Vagina (tissue), 2 donors: ENCODE data around the gene MAN1C1. TPM values are rescaled to one million over a fixed set of nuclear protein-coding genes. Genes with fewer than 3 reads are reported as not detected.

Source experiments
- DNase-seq, 2 donors: peaks; one replicate each; pipeline ENCODE4 v3.0.0-alpha.2; 2017; ENCODE audit errors: extremely low spot score in 2 of 2
- H3K27ac ChIP-seq: fragments of 200-600 bp; sonication (generic); one replicate; pipeline ENCODE4 v1.5.1; 2019
- H3K27me3 ChIP-seq: fragments of 200-600 bp; sonication (generic); one replicate; pipeline ENCODE4 v1.5.1; 2019
- H3K36me3 ChIP-seq, 2 donors: fragments of 200-600 bp; sonication (generic); one replicate each; pipeline ENCODE4 v1.5.1; 2017 to 2019
- H3K4me1 ChIP-seq: fragments of 200-600 bp; sonication (generic); one replicate; pipeline ENCODE4 v1.5.1; 2019
- H3K4me3 ChIP-seq, 2 donors: fragments of 200-600 bp; sonication (generic); 1 replicate in 1 of 2; 2 replicates in 1 of 2; pipeline ENCODE4 v1.5.1; 2016 to 2019
- H3K9me3 ChIP-seq: fragments of 200-600 bp; sonication (generic); one replicate; pipeline ENCODE4 v1.5.1; 2019
- POLR2A ChIP-seq, 2 donors: fragments of 450-650 bp; IDR thresholded peaks; one replicate each; pipeline ENCODE4 v1.6.1; 2017; ENCODE audit warnings: antibody characterized with exemption in 2 of 2, mild to moderate bottlenecking in 2 of 2, moderate library complexity in 2 of 2
- POLR2AphosphoS5 ChIP-seq, 2 donors: sonication (generic); formaldehyde crosslinking; IDR thresholded peaks; one replicate each; pipeline ENCODE4 v1.9.0; 2017; ENCODE audit warnings: antibody characterized with exemption in 2 of 2, mild to moderate bottlenecking in 2 of 2, low read depth in 1 of 2; ENCODE audit not compliant: insufficient read depth in 1 of 2
- intact Hi-C: fragments of 100-400 bp; cut with DNase I; formaldehyde crosslinking; loops from one replicate; pipeline ENCODE4 v1.15.1; 2023
- total RNA-seq: library from RNA; depleted of rRNA; stranded (reverse); fragments of >200 nt; gene quantifications from one replicate; pipeline ENCODE4 v1.2.3, GENCODE V29; 2016
- TF ChIP-seq, protein P1 (sequence below), 3 experiments: fragments of 450-650 bp in 2 of 3; fragments of 200-600 bp in 1 of 3; sonication (generic) in 1 of 3; IDR thresholded peaks; one replicate each; pipeline ENCODE4 v1.5.1; 2017 to 2019; ENCODE audit warnings: antibody characterized with exemption in 3 of 3, mild to moderate bottlenecking in 2 of 3, moderate library complexity in 2 of 3

MAN1C1 gene
- total RNA-seq, 1 donor from 2014 or later: 31.4 TPM

GRCh38 chr1:25797939-25798338 lies 181.3 kb downstream of the MAN1C1 start:
- no peak for DNase-seq
- no peak overlapping the region for H3K27ac ChIP-seq
- TF ChIP-seq, protein P1, sequence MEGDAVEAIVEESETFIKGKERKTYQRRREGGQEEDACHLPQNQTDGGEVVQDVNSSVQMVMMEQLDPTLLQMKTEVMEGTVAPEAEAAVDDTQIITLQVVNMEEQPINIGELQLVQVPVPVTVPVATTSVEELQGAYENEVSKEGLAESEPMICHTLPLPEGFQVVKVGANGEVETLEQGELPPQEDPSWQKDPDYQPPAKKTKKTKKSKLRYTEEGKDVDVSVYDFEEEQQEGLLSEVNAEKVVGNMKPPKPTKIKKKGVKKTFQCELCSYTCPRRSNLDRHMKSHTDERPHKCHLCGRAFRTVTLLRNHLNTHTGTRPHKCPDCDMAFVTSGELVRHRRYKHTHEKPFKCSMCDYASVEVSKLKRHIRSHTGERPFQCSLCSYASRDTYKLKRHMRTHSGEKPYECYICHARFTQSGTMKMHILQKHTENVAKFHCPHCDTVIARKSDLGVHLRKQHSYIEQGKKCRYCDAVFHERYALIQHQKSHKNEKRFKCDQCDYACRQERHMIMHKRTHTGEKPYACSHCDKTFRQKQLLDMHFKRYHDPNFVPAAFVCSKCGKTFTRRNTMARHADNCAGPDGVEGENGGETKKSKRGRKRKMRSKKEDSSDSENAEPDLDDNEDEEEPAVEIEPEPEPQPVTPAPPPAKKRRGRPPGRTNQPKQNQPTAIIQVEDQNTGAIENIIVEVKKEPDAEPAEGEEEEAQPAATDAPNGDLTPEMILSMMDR (IDR thresholded peaks at IDR 0.05): no peak
- TF ChIP-seq POLR2AphosphoS5 (IDR thresholded peaks at IDR 0.05; ENCODE audit: insufficient read depth in 1 of 2, low read depth in 1 of 2): no peak
- H3K9me3 ChIP-seq: no peaks in the 10 kb centered on the region
- intact Hi-C loops: loop anchor here (5.0 to 10.0 kb wide), 2 partner anchors 103 to 191 kb away; no protein-coding TSS in a partner anchor
- H3K36me3 ChIP-seq: no peaks in the 10 kb centered on the region
- peaks cover 54% of the 10 kb centered on the region for H3K4me1 ChIP-seq
- no peak overlapping the region for H3K4me3 ChIP-seq
- no peaks in the 10 kb centered on the region for H3K27me3 ChIP-seq

DNA sequence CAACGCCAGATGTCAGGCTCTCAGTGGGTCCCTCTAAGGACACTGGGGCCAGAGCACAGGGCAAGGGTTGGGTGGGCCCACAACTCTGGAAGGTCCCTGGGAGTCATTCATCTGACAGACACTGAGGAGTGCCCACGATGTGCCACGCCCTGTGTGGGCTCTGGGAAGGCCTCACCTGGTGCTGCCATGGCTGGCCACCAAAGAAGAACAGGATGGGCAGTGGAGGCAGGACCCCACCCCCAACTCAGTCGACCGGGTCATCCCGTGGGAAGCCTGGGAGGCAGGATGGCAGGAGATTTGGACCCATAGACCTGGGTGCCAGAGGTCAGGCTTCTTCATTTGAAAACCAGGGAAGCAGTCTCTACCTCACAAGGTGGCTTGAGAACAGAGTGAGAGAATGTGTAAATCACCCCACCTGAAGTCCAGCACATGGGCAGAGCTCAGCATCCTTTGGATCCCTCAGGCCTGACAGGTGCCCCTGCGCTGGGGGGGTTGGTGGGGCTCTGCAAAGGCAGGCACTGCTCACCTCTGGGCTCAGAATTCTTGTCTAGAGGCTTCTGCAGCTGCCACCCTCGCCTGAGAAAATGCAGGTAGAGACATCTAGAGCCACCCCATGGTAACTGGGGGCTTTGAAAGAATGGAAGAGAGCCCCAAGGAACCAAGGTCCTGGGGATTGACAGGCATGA lies 182.2 kb downstream of the MAN1C1 start:
- intact Hi-C loops: loop anchor here (5.0 to 10.0 kb wide), 2 partner anchors 104 to 192 kb away; no protein-coding TSS in a partner anchor
- Histone ChIP-seq H3K27ac (peak overlapping the region; percentile 83), H3K36me3 (no peaks in the 10 kb centered on the region), H3K4me1 (peaks cover 62% of the 10 kb centered on the region), H3K4me3 (no peak overlapping the region), H3K27me3 (no peaks in the 10 kb centered on the region), H3K9me3 (no peaks in the 10 kb centered on the region)
- no peak for TF ChIP-seq POLR2AphosphoS5 (IDR thresholded peaks at IDR 0.05; ENCODE audit: insufficient read depth in 1 of 2, low read depth in 1 of 2)
- no peak for TF ChIP-seq POLR2A (IDR thresholded peaks at IDR 0.05)
- TF ChIP-seq, protein P1 (IDR thresholded peaks at IDR 0.05): no peak
- no peak for DNase-seq

- Histone ChIP-seq H3K27me3 (no peaks in the 10 kb centered on the region), H3K36me3 (no peaks in the 10 kb centered on the region), H3K4me3 (peak overlapping the region; percentile 51 to 72), H3K27ac (peak overlapping the region; percentile 83), H3K9me3 (no peaks in the 10 kb centered on the region), H3K4me1 (peaks cover 69% of the 10 kb centered on the region)
- DNase-seq: no peak
- TF ChIP-seq POLR2AphosphoS5 (IDR thresholded peaks at IDR 0.05; ENCODE audit: insufficient read depth in 1 of 2, low read depth in 1 of 2) (peak in 1 of 2 donors; percentile 51), POLR2A (IDR thresholded peaks at IDR 0.05) (no peak)
- TF ChIP-seq, protein P1 (IDR thresholded peaks at IDR 0.05): no peak
- intact Hi-C loops: loop anchor here (5.0 to 10.0 kb wide), 2 partner anchors 105 to 192 kb away; no protein-coding TSS in a partner anchor
These were observed 182.9 kb downstream of the MAN1C1 start for GRCh38 chr1:25799352-25799934.

DNA sequence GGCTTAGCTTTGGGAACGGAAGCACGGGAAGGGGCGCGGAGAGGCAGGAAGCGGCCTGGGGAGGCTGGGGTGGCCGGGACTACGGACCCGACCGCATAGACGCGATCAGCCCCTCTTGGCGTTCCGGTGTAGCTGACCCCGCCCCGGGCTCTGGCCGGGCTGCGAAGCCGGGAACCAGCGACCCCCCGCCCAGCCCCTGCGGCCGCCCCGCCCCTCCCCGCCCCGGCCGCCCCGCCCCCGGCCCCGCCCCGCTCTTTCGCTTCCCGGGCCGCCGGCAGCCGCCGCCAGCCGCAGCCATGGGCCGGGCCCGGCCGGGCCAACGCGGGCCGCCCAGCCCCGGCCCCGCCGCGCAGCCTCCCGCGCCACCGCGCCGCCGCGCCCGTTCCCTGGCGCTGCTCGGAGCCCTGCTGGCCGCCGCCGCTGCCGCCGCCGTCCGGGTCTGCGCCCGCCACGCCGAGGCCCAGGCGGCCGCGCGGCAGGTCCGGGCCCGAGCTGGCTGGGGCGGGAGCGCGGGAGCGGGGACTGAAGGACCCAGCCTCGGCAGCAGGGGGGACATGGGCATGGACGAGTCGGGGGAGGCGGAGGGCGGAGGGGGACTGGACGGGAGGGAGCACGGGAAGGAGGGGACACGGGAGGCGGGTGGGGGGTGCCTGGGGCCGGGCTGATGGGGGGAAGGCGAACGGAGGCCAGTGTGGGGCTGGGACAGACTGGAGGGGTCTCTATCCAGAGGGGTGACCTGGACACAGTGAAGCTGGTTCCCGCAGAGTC lies 183.5 kb downstream of the MAN1C1 start, which contains the start of gene SELENON:
Gene SELENON, plus strand, starts transcription at position 259 of the 768 bp plus-strand sequence. Its CDS starts 38 bp downstream, at position 297.
- intact Hi-C loops: loop anchor here (5.0 to 10.0 kb wide), 2 partner anchors 105 to 193 kb away; no protein-coding TSS in a partner anchor

More for the DNA sequence above, 183.5 kb downstream of the MAN1C1 start, which contains the start of gene SELENON:
- H3K4me3 ChIP-seq: peak within 1 kb of the TSS; percentile 65 to 72
- no peaks in the 10 kb centered on the region for H3K9me3 ChIP-seq
- H3K4me1 ChIP-seq: peaks cover 75% of the 10 kb centered on the region
- H3K36me3 ChIP-seq: no peaks in the 10 kb centered on the region
- peak within 1 kb of the TSS; percentile 83 for H3K27ac ChIP-seq
- no peak for TF ChIP-seq POLR2A (IDR thresholded peaks at IDR 0.05)
- peak in 1 of 2 donors; percentile 12 for TF ChIP-seq POLR2AphosphoS5 (IDR thresholded peaks at IDR 0.05; ENCODE audit: insufficient read depth in 1 of 2, low read depth in 1 of 2)
- TF ChIP-seq, protein P1 (IDR thresholded peaks at IDR 0.05): no peak
- H3K27me3 ChIP-seq: no peaks in the 10 kb centered on the region
- no peak for DNase-seq
